HEK293 (cell line): ENCODE measurements around the gene SLC5A10.

ENCODE experiments used
- CTCF ChIP-seq: fragments of 450-650 bp; formaldehyde crosslinking; IDR thresholded peaks from 2 replicates; pipeline ENCODE4 v1.5.1; 2016; ENCODE audit warnings: missing biosample characterization, missing genetic modification characterization
- KLF1 ChIP-seq: fragments of 450-650 bp; formaldehyde crosslinking; IDR thresholded peaks from 2 replicates; pipeline ENCODE4 v1.5.1; 2016; ENCODE audit warnings: missing biosample characterization, missing genetic modification characterization
- PBX3 ChIP-seq: sonication (generic); formaldehyde crosslinking; IDR thresholded peaks from 2 replicates; pipeline ENCODE4 v1.8.1; 2022; ENCODE audit warnings: mild to moderate bottlenecking, moderate library complexity, missing genetic modification reagents
- REST ChIP-seq: fragments of 450-650 bp; formaldehyde crosslinking; IDR thresholded peaks from 2 replicates; pipeline ENCODE4 v1.5.1; 2016; ENCODE audit warnings: missing biosample characterization, missing genetic modification characterization
- YY1 ChIP-seq: fragments of 450-650 bp; formaldehyde crosslinking; IDR thresholded peaks from 2 replicates; pipeline ENCODE4 v1.5.1; 2018; ENCODE audit warnings: missing biosample characterization, missing genetic modification characterization
- ZBTB8A ChIP-seq: fragments of 450-650 bp; formaldehyde crosslinking; IDR thresholded peaks from 2 replicates; pipeline ENCODE4 v1.5.1; 2016; ENCODE audit warnings: missing biosample characterization, missing genetic modification characterization
- ZNF404 ChIP-seq: fragments of 450-650 bp; formaldehyde crosslinking; IDR thresholded peaks from 2 replicates; pipeline ENCODE4 v1.5.1; 2017; ENCODE audit warnings: missing biosample characterization, missing genetic modification characterization
- ZNF449 ChIP-seq: fragments of 450-650 bp; formaldehyde crosslinking; IDR thresholded peaks from 2 replicates; pipeline ENCODE4 v1.5.1; 2017; ENCODE audit warnings: missing biosample characterization, mild to moderate bottlenecking, missing genetic modification characterization, moderate library complexity
- ZNF501 ChIP-seq: fragments of 450-650 bp; formaldehyde crosslinking; IDR thresholded peaks from 2 replicates; pipeline ENCODE4 v1.5.1; 2016; ENCODE audit warnings: missing biosample characterization, missing genetic modification characterization
- ZNF549 ChIP-seq: fragments of 450-650 bp; IDR thresholded peaks from 2 replicates; pipeline ENCODE4 v1.5.1; 2018; ENCODE audit warnings: missing biosample characterization, missing genetic modification characterization, mild to moderate bottlenecking, inconsistent platforms, moderate library complexity
- ZNF555 ChIP-seq: fragments of 450-650 bp; formaldehyde crosslinking; conservative IDR thresholded peaks from 2 replicates; pipeline ENCODE4 v1.5.1; 2017; ENCODE audit warnings: missing biosample characterization, mild to moderate bottlenecking, missing genetic modification characterization, inconsistent platforms

- no peak for TF ChIP-seq CTCF (tag by site-specific recombination)
- no peak for TF ChIP-seq YY1
- TF ChIP-seq ZNF404 (tag by site-specific recombination), result no peak
- TF ChIP-seq PBX3 (CRISPR knock-in tag), result no peak
- TF ChIP-seq ZNF501 (tag by site-specific recombination), result no peak
- TF ChIP-seq ZNF555 (tag by site-specific recombination), result no peak
- peak; percentile 53 for TF ChIP-seq ZBTB8A
- peak; percentile 64 for TF ChIP-seq ZNF449 (tag by site-specific recombination)
- no peak for TF ChIP-seq KLF1 (tag by site-specific recombination)
- TF ChIP-seq ZNF549 (tag by site-specific recombination), result no peak
- no peak for TF ChIP-seq REST (tag by site-specific recombination)
Measured at GRCh38 chr17:19002805-19003542, 51.0 kb downstream of the SLC5A10 start.
